Measurements from ENCODE around the gene CCKAR. TPM values are rescaled to one million over a fixed set of nuclear protein-coding genes. Genes with fewer than 3 reads are reported as not detected.

The CCKAR gene
- total RNA-seq (2014; rRNA removed; shearing (Covaris generic)): not detected in 2 replicates

GRCh38 chr4:26490111-26490959 lies at the start of gene CCKAR:
TSS of gene CCKAR (minus strand) at chr4:26490484. CDS start at chr4:26490267, 217 bp downstream.
- no peak for DNase-seq (ENCODE audit: low read depth)

DNA sequence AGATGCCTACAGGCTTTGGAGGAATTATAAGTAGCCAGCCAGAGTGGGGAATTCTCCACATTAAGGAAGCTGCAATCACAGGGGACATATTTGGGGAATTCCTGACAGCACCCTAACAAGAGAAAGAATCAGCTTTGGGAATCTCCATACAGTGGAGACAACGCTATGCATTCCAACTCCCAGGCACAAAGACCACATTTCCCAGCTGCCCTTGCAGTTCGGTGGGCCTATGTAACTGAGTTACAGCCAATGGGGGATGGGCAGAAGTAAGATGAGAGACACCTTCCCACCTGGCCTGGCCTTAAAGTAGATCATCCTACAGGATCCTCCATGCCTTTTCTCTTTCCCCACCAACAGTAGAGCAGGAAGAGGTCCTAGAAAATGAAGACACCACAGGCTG lies 43.4 kb upstream of the CCKAR start:
- DNase-seq (ENCODE audit: low read depth): no peak

- DNase-seq (ENCODE audit: low read depth): no peak
Measured at GRCh38 chr4:26531491-26532116, 41.3 kb upstream of the CCKAR start.

DNA sequence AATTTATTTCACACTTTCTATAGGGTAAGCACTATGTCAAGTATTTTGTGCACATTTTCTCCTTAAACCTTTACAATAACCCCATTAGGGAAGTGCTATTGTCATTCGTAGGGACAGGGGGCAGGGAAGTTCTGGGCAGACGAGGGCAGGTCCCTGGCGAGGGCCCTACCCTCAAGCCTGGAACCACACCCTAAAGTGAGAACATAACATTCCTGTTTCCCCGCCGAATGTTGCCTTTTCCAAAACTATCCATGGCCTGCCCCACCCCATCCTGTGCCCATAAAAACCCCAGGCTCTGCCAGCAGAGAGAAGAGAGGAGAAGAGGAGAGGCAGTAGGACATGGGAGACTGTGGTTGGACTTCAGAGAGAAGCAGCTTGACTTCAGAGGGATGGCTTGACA lies 39.8 kb upstream of the CCKAR start:
- no peak for DNase-seq (ENCODE audit: low read depth)

GRCh38 chr4:26529479-26529878 lies 39.2 kb upstream of the CCKAR start:
- no peak for DNase-seq (ENCODE audit: low read depth)

DNA sequence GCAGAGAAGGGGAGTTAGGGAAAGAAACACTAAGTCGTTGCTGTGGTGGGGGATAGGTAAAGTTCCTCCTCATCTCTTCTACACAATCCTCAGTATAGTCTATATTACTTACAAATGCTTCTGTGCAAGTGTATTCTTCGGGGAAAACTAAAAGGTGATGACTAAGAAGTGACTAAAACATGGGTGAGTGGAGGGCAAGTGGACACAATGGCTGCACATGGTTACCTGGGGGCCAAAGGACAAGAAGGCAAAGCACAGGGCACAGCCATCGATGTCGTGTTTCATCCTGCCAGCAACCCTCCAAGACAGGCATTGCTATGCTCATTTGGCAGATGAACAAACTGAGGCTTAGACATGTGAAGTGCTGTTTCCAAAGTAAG lies 35.5 kb upstream of the CCKAR start:
- DNase-seq (ENCODE audit: low read depth): no peak

- DNase-seq (ENCODE audit: low read depth): peak; percentile 41
Measured at GRCh38 chr4:26525136-26525770, 35.0 kb upstream of the CCKAR start.

DNA sequence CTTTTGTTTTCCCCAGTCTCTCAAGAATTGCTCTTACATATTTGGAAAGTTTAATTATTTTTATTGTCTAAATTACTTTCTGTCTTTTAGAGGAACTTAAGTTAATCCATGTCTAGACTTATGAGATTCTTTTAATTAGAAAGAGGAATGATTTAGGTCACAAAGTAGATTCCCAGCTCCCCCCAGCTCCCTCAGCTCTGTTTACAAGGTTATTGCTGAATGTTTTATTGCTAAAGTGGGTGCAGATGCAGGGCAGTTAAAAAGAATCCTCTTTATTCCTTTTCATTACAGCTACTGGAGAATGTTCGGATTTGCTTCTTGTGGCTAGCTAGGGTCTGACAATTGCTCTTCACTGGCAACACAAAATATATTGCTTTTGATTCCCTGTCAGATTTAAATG lies 33.7 kb upstream of the CCKAR start:
- DNase-seq (ENCODE audit: low read depth): no peak

- peak; percentile 51 for DNase-seq (ENCODE audit: low read depth)
Measured at GRCh38 chr4:26522478-26522877, 32.2 kb upstream of the CCKAR start.

- DNase-seq (ENCODE audit: low read depth): no peak
Measured at GRCh38 chr4:26520728-26521450, 30.6 kb upstream of the CCKAR start.

DNA sequence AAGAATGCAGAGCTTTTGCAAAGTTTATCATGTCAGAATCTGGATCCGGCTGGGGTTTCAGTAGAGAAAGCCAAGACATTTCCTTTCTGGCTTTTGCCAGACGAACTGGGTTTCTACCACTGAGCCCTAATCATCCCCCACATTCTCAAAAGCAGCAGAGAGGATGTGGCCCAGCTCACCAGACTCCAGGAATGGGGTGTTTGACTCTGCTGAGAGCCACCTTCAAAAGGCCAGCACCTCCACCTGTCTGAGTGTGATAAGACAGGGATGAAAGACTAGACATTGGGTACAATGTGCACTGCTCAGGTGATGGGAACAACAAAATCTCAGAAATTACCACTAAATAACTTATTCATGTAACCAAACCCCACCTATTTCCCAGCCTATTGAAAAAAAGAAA lies 25.7 kb upstream of the CCKAR start:
- DNase-seq (ENCODE audit: low read depth): no peak

- DNase-seq (ENCODE audit: low read depth): no peak
Measured at GRCh38 chr4:26510334-26510964, 20.2 kb upstream of the CCKAR start.

DNA sequence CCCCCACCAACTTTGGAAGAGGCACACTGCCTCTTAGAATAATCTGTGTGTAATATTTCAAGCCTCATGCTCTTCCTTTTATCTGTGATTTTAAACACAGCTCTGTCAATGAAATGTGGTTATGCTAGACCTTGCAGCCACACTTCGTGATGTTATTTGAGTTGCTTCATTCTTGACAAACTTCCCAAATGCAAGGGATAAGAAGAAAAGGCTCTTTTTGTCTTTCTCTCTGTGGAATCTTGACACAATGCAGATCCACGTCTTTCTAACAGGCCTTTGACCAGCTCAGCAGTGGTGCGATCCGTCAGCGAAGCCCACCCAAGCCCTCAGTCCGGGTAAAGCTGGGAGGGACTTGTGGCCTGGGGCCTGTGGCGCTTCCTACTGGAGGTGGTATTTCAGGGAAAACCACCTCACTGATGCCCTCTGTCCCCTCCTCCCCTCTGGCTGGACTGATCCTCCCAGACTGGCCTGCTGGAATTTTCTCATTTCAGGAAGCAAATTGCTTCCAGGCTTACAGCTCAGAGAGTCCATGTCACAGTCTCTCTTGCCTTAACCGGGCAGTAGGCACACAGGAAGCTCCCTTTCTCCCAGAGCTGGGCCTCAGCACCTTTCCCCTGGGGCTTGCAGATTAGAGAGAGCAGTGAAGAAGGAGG lies 19.5 kb upstream of the CCKAR start:
- no peak for DNase-seq (ENCODE audit: low read depth)

- DNase-seq (ENCODE audit: low read depth): no peak
Measured at GRCh38 chr4:26507286-26507685, 17.0 kb upstream of the CCKAR start.

GRCh38 chr4:26503844-26504243 lies 13.6 kb upstream of the CCKAR start:
- DNase-seq (ENCODE audit: low read depth): peak; percentile 21

DNA sequence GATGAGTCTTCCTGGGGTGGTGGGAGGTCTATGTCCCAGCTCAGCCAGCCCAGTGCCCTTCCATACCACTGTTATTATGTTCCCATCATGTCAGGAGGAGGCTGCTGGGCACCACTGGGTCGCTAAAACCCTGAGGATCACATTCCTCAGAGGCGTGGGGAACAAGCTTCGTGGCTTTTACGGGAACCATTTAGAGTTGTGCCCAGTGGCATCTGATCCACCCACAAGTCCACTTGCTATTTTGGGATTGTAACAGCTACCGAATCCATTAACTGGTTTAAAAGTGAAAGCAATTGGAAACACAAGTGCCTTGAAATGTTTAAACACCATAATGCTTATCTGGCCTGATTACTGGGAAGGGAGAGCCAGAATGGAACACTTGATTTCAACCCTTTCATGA lies 13.1 kb upstream of the CCKAR start:
- peak; percentile 54 for DNase-seq (ENCODE audit: low read depth)

DNA sequence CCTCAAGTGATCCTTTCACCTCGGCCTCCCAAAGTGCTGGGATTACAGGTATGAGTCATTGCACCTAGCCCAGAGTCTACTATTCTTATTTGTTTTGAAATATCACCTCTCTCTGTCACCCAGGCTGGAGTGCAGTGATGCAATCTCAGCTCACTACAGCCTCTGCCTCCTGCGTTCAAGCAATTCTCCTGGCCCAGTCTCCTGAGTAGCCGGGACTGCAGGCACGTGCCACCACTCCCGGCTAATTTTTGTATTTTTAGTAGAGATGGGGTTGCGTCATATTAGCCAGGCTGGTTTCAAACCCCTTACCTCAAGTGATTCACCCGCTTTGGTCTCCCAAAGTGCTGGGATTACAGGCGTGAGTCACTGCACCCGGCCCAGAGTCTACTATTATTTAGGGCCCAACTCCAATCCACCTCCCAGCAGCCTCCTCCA lies 10.3 kb upstream of the CCKAR start:
- DNase-seq (ENCODE audit: low read depth): peak; percentile 84

DNA sequence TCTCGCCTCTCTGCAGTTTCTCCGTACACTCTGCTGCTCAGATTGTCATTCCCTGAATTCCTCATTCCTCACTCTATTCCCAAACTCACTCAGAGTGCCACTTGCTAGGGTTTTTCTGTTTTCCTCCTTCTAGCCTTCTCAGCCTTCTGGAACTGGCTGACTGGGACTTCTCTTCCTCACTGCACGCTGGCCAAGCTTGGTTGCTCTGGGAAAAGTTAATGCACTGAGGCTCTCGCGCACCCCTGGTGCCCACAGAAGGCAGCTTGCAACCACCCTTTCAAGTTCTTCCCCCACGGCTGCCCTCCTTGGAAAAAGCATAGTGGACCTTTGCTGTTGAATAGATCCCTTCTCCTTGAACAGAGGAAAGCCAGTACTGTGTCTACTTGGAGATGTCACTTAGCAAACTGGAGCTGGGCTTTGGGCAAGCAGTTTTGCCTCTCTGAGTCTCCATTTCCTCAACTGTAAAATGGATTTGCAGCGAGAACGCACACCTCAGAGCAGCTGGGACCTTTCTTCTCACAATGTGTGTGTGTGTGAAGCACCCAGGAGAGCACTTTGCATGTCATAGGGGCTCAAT lies 6.0 kb upstream of the CCKAR start:
- DNase-seq (ENCODE audit: low read depth): peak; percentile 20

DNA sequence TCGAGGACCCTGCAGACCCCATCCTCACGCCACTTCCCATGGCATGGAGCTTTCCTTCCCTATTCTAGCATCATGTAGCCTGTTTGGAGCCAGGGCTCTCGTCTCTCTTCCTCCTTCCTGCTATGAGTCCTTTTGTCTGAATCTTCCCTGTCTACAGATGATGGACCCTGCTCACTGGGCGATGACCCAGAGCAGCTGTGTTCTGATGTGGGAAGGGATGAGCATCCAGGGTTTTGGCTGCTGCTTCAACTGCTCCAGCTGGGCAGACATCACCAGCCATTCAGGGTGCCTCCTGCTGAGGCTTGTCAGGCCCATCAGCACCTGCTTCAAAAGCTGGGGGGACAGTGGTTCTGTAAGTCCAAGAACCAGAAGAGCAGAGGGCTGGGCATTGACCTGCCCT lies 3.2 kb upstream of the CCKAR start:
- DNase-seq (ENCODE audit: low read depth): no peak

GRCh38 chr4:26491449-26492170 lies 1.3 kb upstream of the CCKAR start:
- DNase-seq (ENCODE audit: low read depth): peak; percentile 11

Measured in RPMI7951 (cell line).